ENCODE results near the gene PAK6.
A peak's percentile ranks its signal among the peaks of the same experiment; 100 is the strongest.

Gene PAK6

GRCh38 chr15:40257656-40258450 lies 19.0 kb downstream of the PAK6 start:
- no peak for DNase-seq

- DNase-seq = no peak
Observed at GRCh38 chr15:40258544-40258943, 19.7 kb downstream of the PAK6 start.

GRCh38 chr15:40259021-40259420 lies 20.2 kb downstream of the PAK6 start:
- DNase-seq = no peak

GRCh38 chr15:40263024-40263754 lies 24.3 kb downstream of the PAK6 start:
- DNase-seq = no peak

GRCh38 chr15:40264321-40265153 lies 25.7 kb downstream of the PAK6 start:
- DNase-seq = no peak

GRCh38 chr15:40265355-40265754 lies 26.5 kb downstream of the PAK6 start:
- no peak for DNase-seq

- no peak for DNase-seq
Observed at GRCh38 chr15:40265875-40266274, 27.0 kb downstream of the PAK6 start.

- DNase-seq = no peak
Observed at GRCh38 chr15:40266828-40267304, 28.0 kb downstream of the PAK6 start.

GRCh38 chr15:40267670-40268069 lies 28.8 kb downstream of the PAK6 start:
- no peak for DNase-seq

- no peak for DNase-seq
Observed at GRCh38 chr15:40269604-40270003, 30.7 kb downstream of the PAK6 start.

GRCh38 chr15:40270246-40270995 lies 31.6 kb downstream of the PAK6 start:
- DNase-seq = no peak

GRCh38 chr15:40271685-40272484 lies 33.0 kb downstream of the PAK6 start:
- no peak for DNase-seq

- no peak for DNase-seq
Observed at GRCh38 chr15:40272485-40273056, 33.7 kb downstream of the PAK6 start.

GRCh38 chr15:40273428-40273827 lies 34.6 kb downstream of the PAK6 start:
- no peak for DNase-seq

GRCh38 chr15:40274350-40275274 lies 35.7 kb downstream of the PAK6 start:
- DNase-seq = peak; percentile 98

- DNase-seq = no peak
Observed at GRCh38 chr15:40275523-40275922, 36.7 kb downstream of the PAK6 start.

- DNase-seq = no peak
Observed at GRCh38 chr15:40275954-40276353, 37.1 kb downstream of the PAK6 start.

- no peak for DNase-seq
Observed at GRCh38 chr15:40276927-40277326, 38.1 kb downstream of the PAK6 start.

GRCh38 chr15:40277471-40277870 lies 38.6 kb downstream of the PAK6 start:
- DNase-seq = no peak

GRCh38 chr15:40278026-40278425 lies 39.2 kb downstream of the PAK6 start:
- DNase-seq = no peak

Measured in activated CD8-positive, alpha-beta memory T cell treated with anti-CD3 and anti-CD28 coated beads, Interleukin-2, amount 50 U/mL, for 48 hours (primary cell).